ENCODE results near the gene KLHDC9.

The KLHDC9 gene

DNA sequence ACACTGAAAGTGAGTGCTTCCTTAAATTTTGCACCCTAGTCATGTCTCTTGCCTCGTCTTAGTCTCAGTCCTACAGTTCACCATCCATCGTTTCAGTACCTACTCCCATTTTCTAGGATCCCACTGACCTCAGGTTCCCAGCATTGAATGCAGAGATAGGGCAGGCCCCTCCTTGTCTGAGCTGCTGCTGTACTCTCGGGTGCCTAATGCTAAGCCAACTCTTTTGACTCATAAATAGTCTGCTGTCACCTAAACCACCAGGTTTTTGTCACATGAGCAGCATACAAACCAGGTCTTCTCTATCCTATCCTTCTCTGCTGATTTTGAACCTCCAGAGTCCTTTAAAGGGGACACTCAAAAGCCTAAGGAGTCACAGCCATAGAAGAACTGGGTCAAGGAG, 31.5 kb upstream of the KLHDC9 start:
- peak overlapping the region in 6 of 10 experiments; percentile 77 to 97 (median 86); a peak in 11 of 20 replicates for H3K4me3 ChIP-seq
- H3K4me2 ChIP-seq: peak overlapping the region; percentile 88 to 100 (median 98); a peak in 21 of 22 replicates
- peaks cover 0 to 9% (median 6%) of the 10 kb centered on the region in 11 experiments; a peak in 5 of 22 replicates for H3K9me3 ChIP-seq (replicated peaks in 1 of 11)
- H3K9ac ChIP-seq: peak overlapping the region in 6 of 11 experiments; percentile 6 to 97 (median 93); a peak in 8 of 22 replicates
- no peak for TF ChIP-seq Cebpa-rat (IDR thresholded peaks at IDR 0.05)
- H4K20me1 ChIP-seq: peaks cover 0 to 64% (median 53%) of the 10 kb centered on the region in 11 experiments; a peak in 16 of 22 replicates
- H3K4me1 ChIP-seq: peaks cover 49 to 71% (median 62%) of the 10 kb centered on the region in 10 experiments
- peak overlapping the region in 8 of 11 experiments; percentile 26 to 99 (median 96); a peak in 8 of 22 replicates for H3K27ac ChIP-seq
- peaks cover 32 to 53% (median 47%) of the 10 kb centered on the region in 11 experiments; a peak in 21 of 22 replicates for H3K36me3 ChIP-seq
- no peaks in the 10 kb centered on the region for H3K27me3 ChIP-seq

DNA sequence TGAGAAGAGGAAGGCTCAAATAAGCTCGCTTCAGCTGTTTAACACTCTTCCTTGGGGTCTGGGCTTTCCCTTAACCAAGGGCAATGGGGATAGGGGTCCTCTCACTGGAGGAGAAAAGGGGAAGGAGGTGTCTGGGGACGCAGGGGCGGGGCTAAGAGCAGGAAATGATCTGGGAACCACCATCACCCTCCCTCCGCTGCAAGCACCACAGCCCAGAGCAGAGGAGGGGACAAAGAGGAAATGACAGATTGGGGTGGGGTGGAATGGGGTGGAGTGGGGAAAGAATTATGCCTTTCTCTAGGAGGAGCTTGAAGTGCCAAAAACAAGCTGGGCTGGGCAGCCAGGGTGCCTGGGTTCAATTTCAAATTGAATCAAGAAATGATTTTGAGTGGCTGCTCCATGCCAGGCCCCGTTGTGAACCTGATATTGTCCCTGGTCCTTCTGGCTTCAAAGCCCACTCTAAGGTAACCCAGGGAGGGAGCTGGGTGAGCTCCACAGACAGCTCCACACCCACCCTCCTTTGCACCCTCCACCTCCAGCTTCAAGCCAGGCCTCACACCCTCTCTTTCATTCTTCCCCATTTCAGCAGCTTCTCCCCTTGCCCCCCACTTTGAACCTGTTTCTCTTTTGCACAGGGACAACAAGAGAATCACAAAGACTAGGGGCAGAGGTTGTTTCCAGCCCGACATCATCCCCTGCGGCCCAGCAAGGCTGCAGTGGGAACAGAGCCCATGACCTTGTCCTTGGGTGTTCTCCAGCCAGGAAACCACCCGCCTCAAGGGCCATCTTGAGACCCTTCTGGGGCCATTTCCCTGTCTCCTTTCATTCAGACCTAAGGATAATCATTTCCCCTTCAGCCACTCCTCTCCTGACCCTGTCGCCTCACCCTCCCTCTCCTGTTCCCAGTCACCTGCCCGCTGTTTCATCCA, 29.6 kb upstream of the KLHDC9 start:
- Histone ChIP-seq H3K4me3 (peak overlapping the region; percentile 74 to 97 (median 86)), H4K20me1 (peaks cover 0 to 45% (median 34%) of the 10 kb centered on the region in 11 experiments; a peak in 16 of 22 replicates), H3K9ac (peak overlapping the region; percentile 90 to 97 (median 94)), H3K27me3 (no peaks in the 10 kb centered on the region), H3K36me3 (peaks cover 24 to 36% (median 32%) of the 10 kb centered on the region in 11 experiments; a peak in 21 of 22 replicates), H3K9me3 (replicated peaks in 1 of 11) (peaks cover 0 to 9% (median 6%) of the 10 kb centered on the region in 11 experiments; a peak in 5 of 22 replicates), H3K4me2 (peak overlapping the region; percentile 88 to 100 (median 98)), H3K4me1 (peaks cover 61 to 81% (median 71%) of the 10 kb centered on the region in 10 experiments), H3K27ac (peak overlapping the region; percentile 87 to 99 (median 97))
- TF ChIP-seq Cebpa-rat (IDR thresholded peaks at IDR 0.05): no peak

DNA sequence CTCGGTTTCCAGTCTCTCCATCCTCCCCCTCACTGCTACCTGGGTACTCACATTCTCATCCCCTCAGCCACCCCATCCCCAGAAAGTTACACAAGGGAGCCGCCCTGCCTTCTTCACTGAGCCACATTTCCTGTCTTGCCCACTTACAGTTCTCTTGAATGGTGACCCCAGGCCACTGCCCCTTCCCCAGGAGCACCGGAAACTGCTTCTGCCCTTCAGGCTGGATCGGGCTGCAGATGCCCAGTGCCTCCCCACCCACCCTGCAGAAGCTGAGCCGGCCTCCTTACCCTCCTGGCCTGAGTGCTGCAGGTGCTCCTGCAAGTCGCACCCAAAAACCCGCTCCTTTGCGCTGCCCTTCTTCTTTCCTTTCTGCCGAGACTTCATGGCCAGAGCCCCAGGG, 28.9 kb upstream of the KLHDC9 start:
- Histone ChIP-seq H3K4me1 (peaks cover 61 to 81% (median 73%) of the 10 kb centered on the region in 10 experiments), H3K27me3 (no peaks in the 10 kb centered on the region), H3K4me2 (peak overlapping the region; percentile 88 to 100 (median 98)), H3K4me3 (peak overlapping the region; percentile 74 to 97 (median 86)), H3K9me3 (replicated peaks in 1 of 11) (peaks cover 0 to 9% (median 6%) of the 10 kb centered on the region in 11 experiments; a peak in 5 of 22 replicates), H3K9ac (peak overlapping the region; percentile 90 to 97 (median 94)), H3K27ac (peak overlapping the region; percentile 87 to 99 (median 97)), H4K20me1 (peaks cover 0 to 38% (median 28%) of the 10 kb centered on the region in 11 experiments; a peak in 15 of 22 replicates), H3K36me3 (peaks cover 18 to 29% (median 25%) of the 10 kb centered on the region in 11 experiments; a peak in 21 of 22 replicates)
- TF ChIP-seq Cebpa-rat (IDR thresholded peaks at IDR 0.05): no peak

DNA sequence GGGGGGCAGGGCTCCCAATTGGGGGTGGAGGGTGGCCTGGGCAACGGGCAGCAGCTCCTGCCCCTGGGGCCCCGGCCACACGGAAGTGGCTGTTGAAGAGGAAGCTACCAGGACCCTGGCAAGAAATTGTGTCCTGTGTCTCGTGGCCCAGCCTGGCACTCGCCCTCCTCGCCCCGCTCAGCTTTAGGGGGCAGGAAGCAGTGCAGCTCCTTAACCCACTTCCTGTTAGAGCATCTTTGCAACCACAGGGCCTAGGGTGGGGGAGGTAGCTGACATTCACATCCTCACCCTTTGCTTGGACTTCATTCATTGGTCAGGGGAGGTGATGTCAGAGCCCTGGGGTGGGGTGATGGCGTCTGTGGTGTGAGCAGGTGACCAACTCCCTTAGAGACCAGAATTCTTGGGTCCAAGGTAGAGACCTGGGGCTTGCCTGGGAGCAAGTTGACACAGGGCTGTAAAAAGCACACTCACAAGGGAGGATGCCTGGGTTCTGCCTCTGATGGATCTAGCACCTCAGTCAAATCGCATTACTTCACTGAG, 28.4 kb upstream of the KLHDC9 start, which contains the start of gene ARHGAP30:
TSS of gene ARHGAP30 (minus strand) at position 161 of the 540 bp plus-strand sequence. CDS start 267 bp downstream, outside the sequence.
- Histone ChIP-seq H3K4me2 (peak within 1 kb of the TSS; percentile 88 to 100 (median 98)), H3K9me3 (replicated peaks in 1 of 11) (peaks cover 0 to 9% (median 6%) of the 10 kb centered on the region in 11 experiments; a peak in 5 of 22 replicates), H3K4me3 (peak within 1 kb of the TSS; percentile 74 to 97 (median 86)), H3K4me1 (peaks cover 60 to 81% (median 72%) of the 10 kb centered on the region in 10 experiments), H4K20me1 (peaks cover 0 to 32% (median 22%) of the 10 kb centered on the region in 11 experiments; a peak in 14 of 22 replicates), H3K9ac (peak within 1 kb of the TSS; percentile 90 to 97 (median 94)), H3K27me3 (no peaks in the 10 kb centered on the region), H3K27ac (peak within 1 kb of the TSS; percentile 87 to 99 (median 97)), H3K36me3 (peaks cover 15 to 23% (median 21%) of the 10 kb centered on the region in 11 experiments; a peak in 21 of 22 replicates)
- TF ChIP-seq Cebpa-rat (IDR thresholded peaks at IDR 0.05): no peak

DNA sequence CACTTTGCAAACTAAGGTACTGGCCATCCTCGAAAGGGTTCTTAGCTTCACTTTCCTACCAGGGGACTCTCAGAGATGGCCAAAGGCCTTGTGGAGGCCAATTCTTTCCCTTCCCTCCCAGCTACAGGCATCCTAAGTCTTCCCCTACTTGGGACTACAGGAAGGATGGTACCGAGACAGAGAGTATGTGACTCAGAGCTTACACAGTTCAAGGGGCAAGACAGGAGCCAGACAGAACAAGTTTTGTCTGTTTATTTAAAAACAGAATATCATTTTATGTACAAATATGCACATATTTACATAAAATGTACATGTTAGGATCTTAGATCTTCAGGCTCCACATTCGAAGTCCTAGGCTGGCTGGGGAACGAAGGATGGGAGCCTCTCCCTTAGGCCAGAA, 27.4 kb upstream of the KLHDC9 start:
- Histone ChIP-seq H3K9me3 (replicated peaks in 1 of 11) (peaks cover 0 to 9% (median 6%) of the 10 kb centered on the region in 11 experiments; a peak in 5 of 22 replicates), H3K4me3 (peak overlapping the region in 3 of 10 experiments; percentile 17 to 97 (median 84); a peak in 2 of 20 replicates), H3K4me2 (peak overlapping the region in 10 of 11 experiments; percentile 95 to 100 (median 98); a peak in 19 of 22 replicates), H3K36me3 (peaks cover 12 to 16% (median 13%) of the 10 kb centered on the region in 11 experiments; a peak in 19 of 22 replicates), H3K27me3 (no peaks in the 10 kb centered on the region), H3K27ac (peak overlapping the region; percentile 87 to 99 (median 97); a peak in 21 of 22 replicates), H4K20me1 (peaks cover 0 to 23% (median 14%) of the 10 kb centered on the region in 11 experiments; a peak in 12 of 22 replicates), H3K4me1 (peaks cover 52 to 75% (median 63%) of the 10 kb centered on the region in 10 experiments), H3K9ac (peak overlapping the region in 2 of 11 experiments; percentile 94 to 96; a peak in 3 of 22 replicates)
- no peak for TF ChIP-seq Cebpa-rat (IDR thresholded peaks at IDR 0.05)

DNA sequence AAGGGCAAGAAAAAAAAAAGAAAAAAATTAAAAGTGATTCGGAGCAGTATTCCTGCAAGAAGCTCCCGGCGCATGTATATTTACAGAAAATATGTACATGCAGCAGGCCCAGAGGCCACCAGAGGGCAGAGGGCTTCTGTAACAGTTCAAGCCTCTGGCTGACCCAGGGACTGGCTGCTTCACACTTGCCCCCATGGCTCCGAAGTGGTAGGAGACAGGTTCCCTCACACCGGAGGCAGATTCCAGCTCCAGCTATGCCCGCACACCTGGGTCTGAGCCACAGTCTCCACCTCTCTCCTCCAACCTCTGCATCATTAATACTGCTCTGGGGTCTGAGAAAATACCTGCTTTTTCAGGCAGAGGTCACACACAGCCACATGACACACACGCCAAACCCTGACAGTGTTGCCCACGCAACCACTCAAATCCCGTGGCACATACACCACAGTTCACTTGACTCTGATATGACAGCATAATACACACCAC, 26.2 kb upstream of the KLHDC9 start:
- Histone ChIP-seq H4K20me1 (peaks cover 0 to 11% (median 3%) of the 10 kb centered on the region in 11 experiments; a peak in 10 of 22 replicates), H3K27me3 (no peaks in the 10 kb centered on the region), H3K4me3 (no peak overlapping the region), H3K4me1 (peaks cover 41 to 63% (median 53%) of the 10 kb centered on the region in 10 experiments), H3K36me3 (peaks cover 2 to 4% (median 2%) of the 10 kb centered on the region in 11 experiments; a peak in 14 of 22 replicates), H3K27ac (no peak overlapping the region), H3K9ac (no peak overlapping the region), H3K9me3 (replicated peaks in 1 of 11) (peaks cover 0 to 9% (median 6%) of the 10 kb centered on the region in 11 experiments; a peak in 5 of 22 replicates), H3K4me2 (peak overlapping the region in 9 of 11 experiments; percentile 21 to 100 (median 95); a peak in 9 of 22 replicates)
- TF ChIP-seq Cebpa-rat (IDR thresholded peaks at IDR 0.05): no peak

DNA sequence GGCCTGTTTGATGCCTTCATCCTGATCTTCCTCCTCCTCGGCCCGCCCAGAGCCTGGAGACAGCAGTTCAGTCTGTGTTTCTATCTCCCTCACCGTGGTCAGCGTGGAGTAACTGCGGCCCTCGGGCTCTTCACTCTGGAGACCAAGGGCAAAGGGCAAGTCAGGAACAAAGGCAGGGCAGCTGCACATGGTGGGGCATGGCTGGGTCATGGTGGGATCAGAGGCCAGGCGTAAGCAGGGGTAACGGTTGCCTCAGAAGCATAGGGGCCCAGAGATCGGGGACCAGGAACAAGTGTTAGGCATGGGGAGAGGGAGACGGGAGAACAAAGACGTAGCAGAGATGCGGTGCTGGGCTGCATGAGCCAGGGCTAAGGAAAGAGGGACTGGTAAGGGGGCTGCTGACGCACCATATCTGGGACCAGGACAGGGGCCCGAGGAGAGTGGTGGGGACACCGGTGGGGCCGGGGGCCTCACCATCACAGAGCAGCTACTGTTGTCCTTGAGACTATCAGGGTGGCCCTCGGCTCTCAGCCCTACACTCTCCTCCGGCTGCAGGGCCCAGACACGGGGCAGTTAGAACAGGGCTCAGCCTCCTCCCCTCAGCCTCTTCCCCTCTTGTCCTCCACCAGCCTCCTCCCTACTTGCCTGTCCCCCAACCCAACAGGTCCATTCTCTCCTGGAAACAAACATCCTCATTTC, 25.3 kb upstream of the KLHDC9 start:
- TF ChIP-seq Cebpa-rat (IDR thresholded peaks at IDR 0.05): no peak
- Histone ChIP-seq H3K9ac (0 out of 22 replicates have a peak overlapping the region, but pooled peaks of 1 of the 11 experiments have one; percentile 17), H3K9me3 (replicated peaks in 1 of 11) (peaks cover 0 to 9% (median 6%) of the 10 kb centered on the region in 11 experiments; a peak in 5 of 22 replicates), H3K27ac (peak overlapping the region in 2 of 11 experiments; percentile 30 to 44; a peak in 5 of 22 replicates), H3K36me3 (no peaks in the 10 kb centered on the region), H3K27me3 (no peaks in the 10 kb centered on the region), H3K4me1 (peaks cover 31 to 53% (median 43%) of the 10 kb centered on the region in 10 experiments), H4K20me1 (peaks cover 0 to 3% (median 0%) of the 10 kb centered on the region in 11 experiments; a peak in 4 of 22 replicates), H3K4me2 (peak overlapping the region in 7 of 11 experiments; percentile 3 to 61 (median 42); a peak in 8 of 22 replicates), H3K4me3 (no peak overlapping the region)

Data from BLaER1 treated with 17β-estradiol and CSF1 and Interleukin-3, amounts not matched to agents 10 nM and 100 nM (cell line).